Hepatocyte (in vitro differentiated cells): ENCODE results near the gene LRRC4C. TPM values are rescaled to one million over a fixed set of nuclear protein-coding genes. Genes with fewer than 3 reads are reported as not detected.

Source experiments
- DNase-seq: peaks from one replicate; pipeline ENCODE4 v3.0.0-alpha.2; 2016; ENCODE audit warnings: low spot score
- H2AFZ ChIP-seq: fragments of 200-600 bp; sonication (generic); 2 replicates; pipeline ENCODE4 v1.6.0; 2016; ENCODE audit warnings: antibody characterized with exemption, mild to moderate bottlenecking
- H3K27ac ChIP-seq: fragments of 200-600 bp; sonication (generic); 2 replicates; pipeline ENCODE4 v1.5.1; 2016; ENCODE audit warnings: mild to moderate bottlenecking
- H3K27me3 ChIP-seq: fragments of 200-600 bp; sonication (generic); 2 replicates; pipeline ENCODE4 v1.6.1; 2016
- H3K36me3 ChIP-seq: fragments of 200-600 bp; sonication (generic); replicated peaks from 2 replicates; pipeline ENCODE4 v1.5.1; 2016; ENCODE audit warnings: low read depth; ENCODE audit not compliant: insufficient read depth
- H3K4me1 ChIP-seq: fragments of 200-600 bp; sonication (generic); 2 replicates; pipeline ENCODE4 v1.5.1; 2016; ENCODE audit warnings: mild to moderate bottlenecking, moderate library complexity; ENCODE audit not compliant: insufficient read depth
- H3K4me2 ChIP-seq: fragments of 200-600 bp; sonication (generic); 2 replicates; pipeline ENCODE4 v1.6.0; 2016
- H3K4me3 ChIP-seq: fragments of 200-600 bp; sonication (generic); 2 replicates; pipeline ENCODE4 v1.5.1; 2016; ENCODE audit warnings: mild to moderate bottlenecking
- H3K79me2 ChIP-seq: fragments of 200-600 bp; sonication (generic); 2 replicates; pipeline ENCODE4 v1.6.0; 2017; ENCODE audit warnings: mild to moderate bottlenecking
- H3K9me2 ChIP-seq: fragments of 200-600 bp; sonication (generic); replicated peaks from 2 replicates; pipeline ENCODE4 v1.6.0; 2017; ENCODE audit warnings: mild to moderate bottlenecking; ENCODE audit not compliant: insufficient read depth
- H3K9me3 ChIP-seq: fragments of 200-600 bp; sonication (generic); 2 replicates; pipeline ENCODE4 v1.5.1; 2016; ENCODE audit warnings: low read depth, mild to moderate bottlenecking
- H4K20me1 ChIP-seq: fragments of 200-600 bp; sonication (generic); 2 replicates; pipeline ENCODE4 v1.6.0; 2016; ENCODE audit warnings: mild to moderate bottlenecking; ENCODE audit not compliant: insufficient read depth, poor library complexity, severe bottlenecking
- CTCF ChIP-seq: fragments of 200-600 bp; sonication (generic); IDR thresholded peaks from 2 replicates; pipeline ENCODE4 v1.5.1; 2016; ENCODE audit warnings: antibody characterized with exemption, mild to moderate bottlenecking; ENCODE audit not compliant: poor library complexity
- EZH2 ChIP-seq: fragments of 200-600 bp; sonication (generic); IDR thresholded peaks from 2 replicates; pipeline ENCODE4 v1.6.1; 2016; ENCODE audit warnings: antibody characterized with exemption, mild to moderate bottlenecking, borderline replicate concordance
- EZH2phosphoT487 ChIP-seq: fragments of 200-600 bp; sonication (generic); IDR thresholded peaks from one replicate; pipeline ENCODE4 v1.6.1; 2018; ENCODE audit warnings: antibody characterized with exemption, mild to moderate bottlenecking, low read depth, moderate library complexity; ENCODE audit not compliant: unreplicated experiment, severe bottlenecking
- WGBS: methylation state at CpG from one replicate; pipeline ENCODE4 v1.1.6; 2016; ENCODE audit warnings: low lambda C conversion rate; ENCODE audit errors: missing lambda C conversion rate; 5-methylcytosine and 5-hydroxymethylcytosine counted together
- polyA plus RNA-seq: library from polyadenylated mRNA; unstranded; fragments of >200 nt; fragmentation: Nextera tagmentation; extraction: Ambion mirVana; gene quantifications from 2 replicates; pipeline ENCODE4 v1.2.1, GENCODE V29; 2016
- total RNA-seq: library from RNA; depleted of rRNA; stranded (reverse); fragments of >200 nt; gene quantifications from 2 replicates; pipeline ENCODE4 v1.2.3, GENCODE V29; 2014

Gene LRRC4C
- total and polyA plus RNA-seq, 2 experiments from 2014 or later = 1.1 to 3.1 TPM

DNA sequence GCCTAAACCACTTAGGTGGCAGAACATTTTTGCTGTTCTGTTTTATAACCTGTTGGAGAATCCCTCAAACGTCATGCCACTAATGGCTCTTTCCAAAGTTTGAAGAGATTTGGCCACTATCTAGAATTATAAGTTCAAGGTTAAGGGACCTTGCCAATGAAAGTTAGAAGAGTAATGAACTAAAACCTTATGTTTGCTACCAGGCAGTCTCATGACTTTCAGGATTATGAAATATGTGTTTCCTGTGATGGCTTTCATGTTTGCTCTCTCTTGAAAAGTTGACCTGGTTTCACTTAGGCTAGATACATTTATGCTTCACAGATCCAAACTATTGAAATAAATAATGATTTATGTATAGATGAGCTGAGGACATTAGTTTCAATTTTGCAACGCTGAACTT is 340.0 kb downstream of the LRRC4C start:
- H3K9me3 ChIP-seq = no peaks in the 10 kb centered on the region
- no peaks in the 10 kb centered on the region for H3K36me3 ChIP-seq
- WGBS = 62% methylated on average over 2 of the region's 2 CpGs
- H3K27ac ChIP-seq = no peak overlapping the region
- no peaks in the 10 kb centered on the region for H3K4me1 ChIP-seq
- TF ChIP-seq EZH2phosphoT487 (no peak), CTCF (no peak), EZH2 (no peak)
- H3K4me2 ChIP-seq = no peak overlapping the region
- no peak overlapping the region for H2AFZ ChIP-seq
- no peaks in the 10 kb centered on the region for H3K9me2 ChIP-seq
- H3K27me3 ChIP-seq = no peaks in the 10 kb centered on the region
- DNase-seq = no peak
- no peaks in the 10 kb centered on the region for H4K20me1 ChIP-seq
- H3K79me2 ChIP-seq = no peaks in the 10 kb centered on the region
- no peak overlapping the region for H3K4me3 ChIP-seq

GRCh38 chr11:41118521-41118920 is 340.9 kb downstream of the LRRC4C start:
- Histone ChIP-seq H3K27ac (no peak overlapping the region), H3K4me2 (no peak overlapping the region), H4K20me1 (no peaks in the 10 kb centered on the region), H3K79me2 (no peaks in the 10 kb centered on the region), H3K4me1 (no peaks in the 10 kb centered on the region), H2AFZ (no peak overlapping the region), H3K9me2 (no peaks in the 10 kb centered on the region), H3K27me3 (no peaks in the 10 kb centered on the region), H3K9me3 (no peaks in the 10 kb centered on the region), H3K36me3 (no peaks in the 10 kb centered on the region), H3K4me3 (no peak overlapping the region)
- no peak for TF ChIP-seq EZH2phosphoT487
- 79% methylated on average over 2 of the region's 2 CpGs for WGBS
- no peak for DNase-seq

DNA sequence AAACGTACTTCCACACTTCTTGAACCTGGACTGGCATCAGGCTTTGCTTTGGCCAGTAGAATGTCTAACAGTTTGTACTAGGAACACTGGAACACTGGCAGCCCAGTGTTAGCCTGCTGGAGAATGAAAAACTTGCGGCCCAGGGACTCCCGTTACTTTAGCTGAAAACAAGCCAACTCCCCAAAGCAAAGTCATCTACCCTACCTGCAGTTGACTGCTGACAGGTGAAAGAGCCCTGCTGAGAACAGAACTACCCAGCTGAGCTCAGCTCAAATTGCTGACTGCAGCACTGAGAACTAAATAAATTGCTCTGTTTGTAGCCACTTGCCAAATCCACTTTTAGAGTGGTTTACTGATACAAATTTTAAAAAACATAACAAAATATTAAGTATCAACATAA is 342.5 kb downstream of the LRRC4C start:
- H3K27me3 ChIP-seq = no peaks in the 10 kb centered on the region
- H3K36me3 ChIP-seq = no peaks in the 10 kb centered on the region
- WGBS = 59% methylated on average over 3 of the region's 3 CpGs
- H3K4me2 ChIP-seq = no peak overlapping the region
- no peaks in the 10 kb centered on the region for H3K4me1 ChIP-seq
- no peak overlapping the region for H3K27ac ChIP-seq
- no peaks in the 10 kb centered on the region for H3K9me2 ChIP-seq
- H3K4me3 ChIP-seq = no peak overlapping the region
- DNase-seq = no peak
- no peaks in the 10 kb centered on the region for H4K20me1 ChIP-seq
- H2AFZ ChIP-seq = no peak overlapping the region
- no peaks in the 10 kb centered on the region for H3K9me3 ChIP-seq
- TF ChIP-seq EZH2 (no peak), EZH2phosphoT487 (no peak), CTCF (no peak)
- H3K79me2 ChIP-seq = no peaks in the 10 kb centered on the region

DNA sequence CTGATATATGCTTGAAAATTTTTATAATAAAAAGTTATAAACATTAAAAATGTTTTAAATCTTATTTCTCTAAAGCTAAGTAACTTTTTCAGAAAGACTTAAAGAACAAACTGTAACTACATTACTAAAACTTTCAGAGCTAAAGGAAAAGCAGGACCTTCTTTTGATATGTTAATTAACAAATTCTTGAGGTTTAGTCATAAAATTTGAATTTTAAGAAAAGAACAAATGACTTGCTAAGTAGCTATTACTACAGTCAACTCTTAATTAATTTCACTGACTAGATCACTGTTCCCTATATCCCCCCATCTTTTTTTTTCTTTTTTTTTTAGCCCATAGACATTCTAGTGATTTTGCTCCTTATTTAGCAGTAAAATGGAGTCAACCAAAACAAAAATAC is 344.4 kb downstream of the LRRC4C start:
- Histone ChIP-seq H3K79me2 (no peaks in the 10 kb centered on the region), H3K27me3 (no peaks in the 10 kb centered on the region), H3K27ac (no peak overlapping the region), H3K4me1 (no peaks in the 10 kb centered on the region), H3K9me3 (no peaks in the 10 kb centered on the region), H4K20me1 (no peaks in the 10 kb centered on the region), H3K36me3 (no peaks in the 10 kb centered on the region), H3K4me2 (no peak overlapping the region), H2AFZ (no peak overlapping the region), H3K9me2 (no peaks in the 10 kb centered on the region), H3K4me3 (no peak overlapping the region)
- TF ChIP-seq EZH2phosphoT487 (no peak), EZH2 (no peak), CTCF (no peak)
- DNase-seq = no peak
